Activated CD8-positive, alpha-beta T cell treated with anti-CD3 and anti-CD28 coated beads for 36 hours (primary cell): ENCODE data around the gene SCAF1. TPM values are rescaled to one million over a fixed set of nuclear protein-coding genes. Genes with fewer than 3 reads are reported as not detected.
A peak's percentile ranks its signal among the peaks of the same experiment; 100 is the strongest.

ENCODE experiments used
- ATAC-seq: fragments of 200-7000 bp; cut with Tn5 transposase; one replicate; pipeline ENCODE4 v1.10.0; 2021; ENCODE audit warnings: mild to moderate bottlenecking, moderate library complexity
- CTCF ChIA-PET: fragments of 350-600 bp; sonication (Branson Sonifier 250); formaldehyde crosslinking; loops from one replicate; lab custom pipeline; 2021; ENCODE audit warnings: antibody characterized with exemption; lab: Charles Lee
- POLR2A ChIA-PET: fragments of 350-600 bp; sonication (Branson Sonifier 250); formaldehyde crosslinking; loops from one replicate; lab custom pipeline; 2021; ENCODE audit warnings: antibody characterized with exemption; lab: Charles Lee
- DNase-seq: peaks from one replicate; pipeline ENCODE4 v3.0.0-alpha.2; 2020
- H3K27ac Mint-ChIP-seq: one replicate; pipeline ENCODE4 v1.8.0; 2021; ENCODE audit warnings: mild to moderate bottlenecking, mixed read lengths
- H3K27me3 Mint-ChIP-seq: one replicate; pipeline ENCODE4 v1.8.0; 2021; ENCODE audit warnings: mixed read lengths
- H3K36me3 Mint-ChIP-seq: one replicate; pipeline ENCODE4 v1.8.0; 2021; ENCODE audit warnings: low read depth, mixed read lengths
- H3K4me1 Mint-ChIP-seq: one replicate; pipeline ENCODE4 v1.8.0; 2021; ENCODE audit warnings: low read depth, mixed read lengths
- H3K4me3 Mint-ChIP-seq: one replicate; pipeline ENCODE4 v1.8.0; 2021; ENCODE audit warnings: mild to moderate bottlenecking, moderate library complexity, mixed read lengths
- H3K9me3 Mint-ChIP-seq: one replicate; pipeline ENCODE4 v1.8.0; 2021; ENCODE audit warnings: mixed read lengths
- CTCF ChIP-seq: fragments of 200-600 bp; IDR thresholded peaks from one replicate; pipeline ENCODE4 v1.8.0; 2022; ENCODE audit warnings: antibody characterized with exemption, mild to moderate bottlenecking
- intact Hi-C: fragments of 100-400 bp; cut with micrococcal nuclease; formaldehyde crosslinking; loops from one replicate; pipeline ENCODE4 v1.10.0; 2022
- total RNA-seq, 2 experiments: library from RNA; stranded (reverse); gene quantifications; one replicate each; pipeline ENCODE4 v1.2.3, GENCODE V29; 2021

Gene SCAF1, protein sequence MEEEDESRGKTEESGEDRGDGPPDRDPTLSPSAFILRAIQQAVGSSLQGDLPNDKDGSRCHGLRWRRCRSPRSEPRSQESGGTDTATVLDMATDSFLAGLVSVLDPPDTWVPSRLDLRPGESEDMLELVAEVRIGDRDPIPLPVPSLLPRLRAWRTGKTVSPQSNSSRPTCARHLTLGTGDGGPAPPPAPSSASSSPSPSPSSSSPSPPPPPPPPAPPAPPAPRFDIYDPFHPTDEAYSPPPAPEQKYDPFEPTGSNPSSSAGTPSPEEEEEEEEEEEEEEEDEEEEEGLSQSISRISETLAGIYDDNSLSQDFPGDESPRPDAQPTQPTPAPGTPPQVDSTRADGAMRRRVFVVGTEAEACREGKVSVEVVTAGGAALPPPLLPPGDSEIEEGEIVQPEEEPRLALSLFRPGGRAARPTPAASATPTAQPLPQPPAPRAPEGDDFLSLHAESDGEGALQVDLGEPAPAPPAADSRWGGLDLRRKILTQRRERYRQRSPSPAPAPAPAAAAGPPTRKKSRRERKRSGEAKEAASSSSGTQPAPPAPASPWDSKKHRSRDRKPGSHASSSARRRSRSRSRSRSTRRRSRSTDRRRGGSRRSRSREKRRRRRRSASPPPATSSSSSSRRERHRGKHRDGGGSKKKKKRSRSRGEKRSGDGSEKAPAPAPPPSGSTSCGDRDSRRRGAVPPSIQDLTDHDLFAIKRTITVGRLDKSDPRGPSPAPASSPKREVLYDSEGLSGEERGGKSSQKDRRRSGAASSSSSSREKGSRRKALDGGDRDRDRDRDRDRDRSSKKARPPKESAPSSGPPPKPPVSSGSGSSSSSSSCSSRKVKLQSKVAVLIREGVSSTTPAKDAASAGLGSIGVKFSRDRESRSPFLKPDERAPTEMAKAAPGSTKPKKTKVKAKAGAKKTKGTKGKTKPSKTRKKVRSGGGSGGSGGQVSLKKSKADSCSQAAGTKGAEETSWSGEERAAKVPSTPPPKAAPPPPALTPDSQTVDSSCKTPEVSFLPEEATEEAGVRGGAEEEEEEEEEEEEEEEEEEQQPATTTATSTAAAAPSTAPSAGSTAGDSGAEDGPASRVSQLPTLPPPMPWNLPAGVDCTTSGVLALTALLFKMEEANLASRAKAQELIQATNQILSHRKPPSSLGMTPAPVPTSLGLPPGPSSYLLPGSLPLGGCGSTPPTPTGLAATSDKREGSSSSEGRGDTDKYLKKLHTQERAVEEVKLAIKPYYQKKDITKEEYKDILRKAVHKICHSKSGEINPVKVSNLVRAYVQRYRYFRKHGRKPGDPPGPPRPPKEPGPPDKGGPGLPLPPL
- 10 to 100 TPM; 54.5 to 57.2 TPM for total RNA-seq

DNA sequence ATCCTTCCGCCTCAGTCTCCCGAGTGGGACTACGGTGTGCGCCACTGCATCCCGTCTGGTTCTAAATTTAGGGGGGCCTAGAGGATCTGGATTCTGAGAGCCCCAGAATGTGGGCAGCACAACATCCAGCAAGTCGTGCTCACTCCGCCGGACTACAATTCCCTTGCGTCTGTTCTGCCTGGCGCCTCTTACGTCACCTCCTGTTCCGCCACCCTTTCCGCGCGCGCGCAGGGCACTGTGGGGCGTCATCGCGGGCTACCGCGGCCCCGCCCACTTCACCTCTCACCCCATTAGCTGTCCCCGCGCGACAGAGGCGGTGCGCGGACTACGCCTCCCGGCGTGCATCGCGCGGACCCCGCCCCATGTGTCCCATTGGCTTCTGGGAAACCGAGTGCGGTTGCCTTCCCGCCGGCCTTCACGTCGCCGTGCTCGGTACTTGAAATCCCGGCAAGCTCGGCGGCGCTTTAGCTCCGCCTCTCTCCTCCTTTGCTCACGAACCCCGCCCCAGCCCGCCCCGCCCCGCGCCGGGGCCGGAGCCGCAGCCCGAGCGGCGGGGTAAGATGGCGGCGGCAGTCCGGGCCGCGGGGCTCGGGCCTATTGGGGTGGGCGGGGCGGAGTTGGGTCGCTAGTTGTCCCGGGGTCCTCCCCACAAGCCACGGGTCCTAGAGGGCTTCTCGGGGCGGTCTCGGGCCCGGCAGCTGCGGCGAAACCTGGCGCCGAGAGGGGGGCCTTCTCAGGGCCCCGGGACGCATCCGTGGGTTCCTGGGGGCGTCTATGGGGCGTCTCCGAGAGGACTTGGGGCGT is at the start of gene SCAF1:
Gene SCAF1, plus strand, starts transcription at position 522 of the 804 bp plus-strand sequence. CDS start 2,818 bp downstream, outside the sequence.
- H3K27ac Mint-ChIP-seq: peak within 1 kb of the TSS; percentile 99
- no peak for TF ChIP-seq CTCF
- peak; percentile 65 for ATAC-seq
- H3K9me3 Mint-ChIP-seq: no peaks in the 10 kb centered on the region
- H3K27me3 Mint-ChIP-seq: no peaks in the 10 kb centered on the region
- intact Hi-C loops: loop anchor here (2.0 to 5.0 kb wide), 3 partner anchors 23 to 49 kb away; partner anchors contain the start of genes BCL2L12, IRF3 and PRMT1
- peak; percentile 99 for DNase-seq
- ChIA-PET POLR2A (interaction anchor here (0.6 to 3.3 kb wide), 9 partner anchors 15 to 1516 kb away, joined by 4 to 16 read pairs (median 8); partner anchors contain the start of genes BCL2L12, IRF3, NOSIP and PRMT1), CTCF (interaction anchor here (1.0 to 2.2 kb wide), 4 partner anchors 30 to 75 kb away, joined by 4 to 9 read pairs (median 5); no protein-coding TSS in a partner anchor)
- peak within 1 kb of the TSS; percentile 92 for H3K4me3 Mint-ChIP-seq
- peaks cover 10% of the 10 kb centered on the region for H3K36me3 Mint-ChIP-seq
- H3K4me1 Mint-ChIP-seq: peaks cover 36% of the 10 kb centered on the region

DNA sequence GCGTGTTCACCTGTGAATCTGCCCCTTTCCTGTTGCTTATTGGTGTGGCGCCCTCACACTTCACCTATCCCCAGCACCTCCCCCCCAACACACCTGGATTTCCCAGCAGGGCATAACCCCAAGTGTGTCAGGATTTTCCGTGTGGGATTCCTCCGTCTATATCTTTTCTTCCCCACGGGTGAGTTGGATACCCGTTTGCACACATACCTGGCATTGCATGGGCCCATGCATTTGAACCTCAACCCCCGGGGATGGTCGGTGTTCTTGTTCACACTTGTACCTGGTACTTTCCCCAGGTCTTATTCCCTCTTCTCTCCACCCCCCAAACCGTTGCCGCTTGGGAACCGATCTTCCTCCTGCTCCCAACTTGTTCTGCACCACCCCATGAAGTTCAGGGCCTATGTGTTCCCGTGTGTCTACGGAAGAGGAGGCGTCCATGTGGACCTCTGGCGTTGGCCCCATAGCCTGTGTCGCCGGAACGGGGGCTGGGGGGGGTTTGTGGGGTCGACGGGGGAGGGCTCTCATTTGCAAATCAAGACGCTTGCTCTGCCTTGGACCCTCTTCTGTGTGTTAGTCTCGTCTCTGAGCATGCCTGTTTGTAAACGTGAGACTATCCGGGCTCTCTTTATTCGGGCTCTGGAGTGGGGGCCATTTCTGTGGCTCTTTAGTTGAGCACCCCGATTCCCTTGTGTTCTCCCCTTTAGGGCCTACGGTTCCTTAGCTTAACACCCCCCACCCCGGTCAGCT is 49.4 kb upstream of the SCAF1 start:
- Mint-ChIP-seq H3K36me3 (peaks cover 11% of the 10 kb centered on the region), H3K27ac (peak overlapping the region; percentile 81), H3K4me3 (peak overlapping the region; percentile 77), H3K27me3 (no peaks in the 10 kb centered on the region), H3K4me1 (peaks cover 23% of the 10 kb centered on the region), H3K9me3 (no peaks in the 10 kb centered on the region)
- ChIA-PET CTCF (interaction anchor here (0.7 to 1.6 kb wide), 7 partner anchors 13 to 89 kb away, joined by 3 to 5 read pairs (median 3); partner anchors contain the start of gene RRAS), POLR2A (interaction anchor here (0.6 to 5.3 kb wide), 9 partner anchors 12 to 105 kb away, joined by 3 to 48 read pairs (median 4); partner anchors contain the start of genes NOSIP, PRMT1, PRRG2 and RPL13A)
- no peak for ATAC-seq
- no peak for TF ChIP-seq CTCF
- intact Hi-C loops: loop anchor here (2.0 to 5.0 kb wide), 2 partner anchors 48 to 85 kb away; partner anchors contain the start of genes PRMT1 and RRAS
- peak; percentile 55 for DNase-seq

- no peaks in the 10 kb centered on the region for H3K27me3 Mint-ChIP-seq
- no peak for TF ChIP-seq CTCF
- H3K27ac Mint-ChIP-seq: peak overlapping the region; percentile 81
- ChIA-PET CTCF (interaction anchor here (0.6 to 1.6 kb wide), 8 partner anchors 14 to 90 kb away, joined by 3 to 5 read pairs (median 3); partner anchors contain the start of gene RRAS), POLR2A (interaction anchor here (0.6 to 1.7 kb wide), 7 partner anchors 13 to 220 kb away, joined by 3 to 7 read pairs (median 4); partner anchors contain the start of genes FUZ, NOSIP, RPL13A and SCAF1)
- H3K9me3 Mint-ChIP-seq: no peaks in the 10 kb centered on the region
- intact Hi-C loops: loop anchor here (2.0 to 5.0 kb wide), 2 partner anchors 47 to 84 kb away; partner anchors contain the start of genes PRMT1 and RRAS
- peaks cover 22% of the 10 kb centered on the region for H3K4me1 Mint-ChIP-seq
- ATAC-seq: peak; percentile 61
- peaks cover 15% of the 10 kb centered on the region for H3K36me3 Mint-ChIP-seq
- peak overlapping the region; percentile 77 for H3K4me3 Mint-ChIP-seq
- DNase-seq: peak; percentile 98
Measured at GRCh38 chr19:49593233-49594113, 48.5 kb upstream of the SCAF1 start.
